GM18519 (cell line): Measurements from ENCODE around the gene PSKH1.

Experiments
- ATAC-seq: cut with Tn5 transposase; IDR thresholded peaks from one replicate; pipeline ENCODE4 v1.9.1; 2021; ENCODE audit warnings: mild to moderate bottlenecking, moderate library complexity; ENCODE audit not compliant: unreplicated experiment, low FRiP score

PSKH1 gene

DNA sequence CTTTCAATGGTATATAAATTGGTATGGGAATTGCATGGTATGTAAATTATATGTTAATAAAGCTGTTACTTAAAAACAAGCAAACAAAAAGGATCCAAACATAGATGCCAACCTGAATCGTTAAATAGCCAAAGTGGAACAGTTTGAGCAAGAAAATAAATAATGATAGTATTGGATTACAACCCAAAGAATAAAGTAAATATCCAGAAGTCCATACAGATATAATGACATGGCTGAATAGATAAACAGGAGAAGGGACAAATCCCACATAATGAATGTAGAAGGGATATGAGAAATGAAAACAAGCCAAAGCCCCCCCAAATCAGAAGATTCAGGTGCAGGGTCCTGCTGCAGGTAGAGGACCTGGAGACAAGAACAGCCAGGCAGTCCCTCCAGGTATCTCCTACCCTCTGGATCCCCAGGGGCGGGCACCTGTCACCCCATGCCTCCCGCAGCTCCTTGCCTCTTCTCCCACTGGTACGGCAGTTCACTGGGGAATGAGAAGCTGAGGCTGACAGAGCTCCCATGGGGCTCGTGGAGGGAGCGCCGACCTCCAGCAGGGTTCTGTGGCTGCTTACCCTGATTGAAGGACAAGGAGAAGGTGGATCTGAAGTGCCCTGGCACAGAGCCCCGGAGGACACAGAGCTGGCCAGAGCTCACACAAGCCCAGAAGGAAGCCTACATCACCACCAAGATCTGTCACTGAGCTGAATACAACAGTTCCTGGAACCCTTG is 60.8 kb downstream of the PSKH1 start:
- no peak for ATAC-seq

DNA sequence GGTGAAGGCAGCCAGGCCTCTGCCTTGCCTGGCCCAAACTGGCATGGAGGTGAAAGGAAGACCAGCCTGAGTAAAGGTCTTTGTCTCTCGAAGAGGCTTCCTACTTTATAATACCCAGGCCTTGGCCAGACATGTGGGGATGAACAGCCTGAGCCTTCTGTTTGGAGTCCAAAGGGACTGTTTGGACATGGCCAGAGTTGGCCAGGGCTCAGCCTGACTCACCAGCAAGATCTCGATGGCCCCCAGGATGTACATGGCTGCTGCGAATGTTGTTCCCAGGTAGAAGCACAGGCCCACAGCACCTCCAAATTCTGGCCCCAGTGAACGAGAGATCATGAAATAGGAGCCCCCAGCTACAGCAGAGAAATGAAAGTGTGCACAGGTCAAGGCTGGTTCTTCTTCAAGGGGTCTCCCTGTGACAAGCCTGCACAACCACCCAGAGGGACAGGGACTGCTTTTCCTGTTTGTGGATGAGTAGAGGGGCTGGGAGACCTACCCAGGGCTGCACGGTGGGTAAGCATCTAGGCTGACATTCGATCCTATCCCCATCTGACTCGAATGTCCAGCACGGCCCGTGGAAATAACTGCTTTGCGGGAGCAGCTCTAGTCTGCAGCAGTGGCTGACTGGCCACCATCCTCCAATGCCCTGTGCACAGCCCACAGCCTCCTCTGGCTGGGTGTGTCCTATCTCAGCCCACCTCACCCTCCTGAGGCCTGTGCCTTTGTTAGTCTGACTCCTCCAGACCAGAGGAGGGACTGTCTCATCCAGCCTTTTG is 61.6 kb downstream of the PSKH1 start:
- no peak for ATAC-seq

DNA sequence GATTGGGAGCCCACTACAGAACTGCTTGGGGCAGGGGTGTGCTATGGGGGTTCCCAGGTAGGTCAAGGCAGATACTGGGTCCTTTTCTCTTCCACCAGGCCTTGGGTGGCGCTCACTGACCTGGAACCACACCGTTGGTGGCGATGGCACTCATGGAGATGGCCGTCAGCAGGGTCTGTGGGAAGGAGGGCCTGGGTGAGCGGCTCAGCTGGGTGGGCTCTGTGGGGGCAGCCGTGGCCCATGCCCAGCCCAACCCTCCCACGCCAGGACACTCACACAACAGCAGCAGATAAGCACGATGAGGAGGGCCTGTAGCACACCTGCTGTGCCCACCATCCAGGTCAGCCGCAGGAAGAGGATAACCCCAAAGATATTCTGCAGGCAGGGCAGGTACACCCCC is 64.6 kb downstream of the PSKH1 start:
- ATAC-seq, result no peak

DNA sequence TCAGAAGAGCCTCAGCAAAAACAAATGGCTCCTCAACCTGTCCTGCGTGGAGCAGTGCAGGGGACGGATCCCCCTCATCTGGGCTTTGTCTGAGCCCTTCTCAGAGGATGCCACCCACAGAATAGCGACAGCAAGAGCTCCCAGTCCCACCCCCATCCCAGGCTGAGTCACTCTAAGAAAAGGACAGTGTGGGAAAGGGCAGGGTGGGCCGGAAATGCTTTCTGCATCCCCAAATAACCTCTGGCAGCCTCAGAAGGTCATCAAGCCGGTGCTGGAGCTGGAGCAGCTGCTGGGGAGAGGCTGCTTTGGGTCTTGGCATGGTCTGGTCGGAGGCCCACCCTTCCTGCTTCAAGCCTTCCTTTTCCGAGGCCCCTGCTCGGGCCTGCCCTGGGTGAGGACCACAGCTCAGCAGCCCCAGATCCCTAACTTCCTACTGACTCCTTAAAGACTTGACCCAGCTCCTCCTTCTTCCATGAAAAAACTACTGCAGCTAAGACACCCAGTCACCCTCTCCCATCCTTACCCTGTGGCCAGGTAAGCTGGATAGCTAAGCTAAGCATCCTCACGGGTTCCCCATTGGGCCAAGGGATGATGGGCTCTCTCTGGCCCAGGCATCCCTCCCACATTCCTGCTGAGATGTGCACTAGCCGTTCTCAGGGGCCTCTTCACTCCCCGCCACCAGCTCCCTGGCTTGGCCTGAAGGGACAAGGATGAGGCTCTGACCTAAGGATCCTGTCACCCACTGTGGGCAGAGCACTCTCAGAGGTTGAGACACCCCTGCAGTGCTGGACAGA is 66.7 kb downstream of the PSKH1 start:
- ATAC-seq, result no peak

DNA sequence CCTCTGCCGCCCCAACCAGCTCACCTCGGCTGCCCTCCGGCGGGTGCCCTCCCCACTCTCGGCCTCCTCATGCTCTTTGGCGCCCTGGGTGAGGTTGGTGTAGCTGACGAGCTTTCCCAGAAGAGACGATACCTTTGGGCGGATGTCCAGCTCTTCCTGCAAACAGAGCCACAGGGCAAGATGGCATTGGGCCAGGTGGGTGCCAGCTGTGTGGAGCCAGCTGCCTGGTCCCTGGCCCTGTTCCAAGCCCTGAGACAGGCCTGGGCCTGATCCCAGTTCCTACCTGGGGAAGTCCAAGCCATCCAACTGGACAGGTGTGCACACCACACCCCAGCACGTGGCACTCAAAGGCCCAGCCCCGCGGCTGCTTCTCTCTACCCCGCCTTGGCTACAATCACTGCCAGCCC is 68.5 kb downstream of the PSKH1 start:
- ATAC-seq, result no peak

DNA sequence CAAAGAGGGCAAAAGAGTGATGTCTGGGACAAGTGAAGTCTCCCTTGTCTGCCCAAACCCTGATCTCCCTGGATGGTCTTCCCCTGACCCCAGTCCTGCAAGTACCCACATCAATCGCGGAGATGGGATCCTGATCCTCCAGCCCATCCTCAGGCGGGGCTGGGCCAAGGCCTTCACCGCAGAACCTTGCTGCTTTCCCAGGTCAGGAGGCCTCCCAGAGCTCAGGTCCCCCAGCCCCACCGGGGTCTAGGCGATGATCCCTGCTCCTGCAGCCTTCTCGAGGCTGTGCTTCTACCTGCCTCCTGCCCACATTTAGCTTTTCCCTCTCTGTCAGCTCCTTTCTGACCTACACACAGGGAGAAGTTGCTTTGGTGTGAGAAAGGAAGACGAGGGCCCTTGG is 69.1 kb downstream of the PSKH1 start:
- ATAC-seq, result no peak

DNA sequence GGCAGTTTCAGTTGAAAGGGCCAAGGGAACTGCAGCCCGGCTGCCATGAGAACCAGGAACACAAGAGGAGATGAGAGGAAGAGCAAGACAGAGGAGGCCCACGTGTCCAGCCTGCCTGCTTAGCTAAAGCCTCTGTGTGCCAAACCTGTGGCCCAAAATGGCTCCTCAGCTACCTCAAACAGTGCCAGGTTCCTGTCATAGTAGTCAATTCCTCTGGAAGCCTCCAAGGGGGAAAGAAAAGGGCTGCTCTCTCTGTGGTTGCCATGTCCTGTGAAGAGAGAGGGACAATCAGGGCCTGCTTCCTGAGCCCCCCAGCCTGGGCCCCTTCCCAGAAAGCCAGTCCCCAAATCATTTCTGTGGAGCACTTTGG is 70.2 kb downstream of the PSKH1 start:
- ATAC-seq, result no peak

DNA sequence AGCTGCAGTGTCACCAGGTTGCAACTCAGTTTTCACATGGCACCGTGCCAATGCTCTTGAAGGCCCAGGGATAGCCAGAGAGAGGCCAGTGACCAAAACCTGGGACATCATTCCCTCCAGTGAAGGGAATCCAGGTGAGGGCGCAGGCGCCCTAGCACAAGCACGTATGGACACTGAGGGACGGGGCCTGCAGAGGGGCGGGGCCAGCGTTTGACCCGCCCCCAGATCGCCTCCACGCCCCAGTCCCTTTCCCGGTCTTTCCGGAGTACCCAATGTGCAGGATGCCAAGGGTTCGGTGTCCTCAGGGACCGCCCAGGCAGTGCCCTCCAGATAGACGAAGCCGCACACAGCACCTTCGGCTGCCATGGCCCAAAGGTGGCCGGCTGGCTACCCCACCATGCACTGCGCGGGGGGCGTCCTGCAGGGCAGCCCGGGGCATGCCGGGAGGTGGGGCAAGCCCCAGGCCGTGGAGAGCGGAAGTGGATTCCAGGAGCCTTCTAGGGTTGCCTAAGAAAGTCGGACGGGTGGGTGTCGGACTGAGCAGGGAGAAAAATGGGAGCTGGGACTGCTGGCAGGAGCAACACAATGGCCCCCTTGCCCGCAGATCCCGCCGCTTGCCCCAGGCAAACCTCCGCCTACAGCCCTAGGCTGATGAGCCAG is 70.7 kb downstream of the PSKH1 start:
- ATAC-seq, result no peak

DNA sequence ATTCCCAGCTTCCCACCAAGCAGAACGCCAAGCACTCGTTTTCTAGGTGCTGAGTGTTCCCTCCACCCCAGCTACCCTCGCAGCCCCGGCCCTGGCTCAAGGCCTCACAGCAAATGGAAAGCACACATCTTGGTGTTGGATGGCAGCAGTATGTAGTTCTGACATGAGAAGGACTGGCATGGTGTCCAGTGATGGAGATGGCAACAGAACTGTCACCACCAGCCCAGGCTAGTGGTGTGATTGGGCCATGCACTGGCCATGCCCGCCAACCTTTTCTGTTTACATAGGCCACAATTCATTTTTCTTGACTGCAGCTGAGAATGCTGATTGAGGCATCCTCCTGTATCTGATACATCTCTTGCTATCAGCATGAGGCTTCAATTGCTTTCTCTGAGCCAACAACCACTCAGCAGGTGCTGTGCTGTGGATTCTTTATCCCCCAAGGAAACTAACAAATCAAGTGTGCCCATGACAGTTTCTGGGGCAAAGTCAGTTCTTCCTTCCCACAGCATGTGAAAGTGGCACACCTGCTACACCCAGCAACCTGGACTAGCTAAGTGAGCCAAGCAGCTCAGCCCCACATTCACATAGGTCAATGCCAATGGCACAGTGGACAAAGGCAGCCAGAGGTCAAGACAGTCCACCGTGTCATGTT is 71.5 kb downstream of the PSKH1 start:
- no peak for ATAC-seq

DNA sequence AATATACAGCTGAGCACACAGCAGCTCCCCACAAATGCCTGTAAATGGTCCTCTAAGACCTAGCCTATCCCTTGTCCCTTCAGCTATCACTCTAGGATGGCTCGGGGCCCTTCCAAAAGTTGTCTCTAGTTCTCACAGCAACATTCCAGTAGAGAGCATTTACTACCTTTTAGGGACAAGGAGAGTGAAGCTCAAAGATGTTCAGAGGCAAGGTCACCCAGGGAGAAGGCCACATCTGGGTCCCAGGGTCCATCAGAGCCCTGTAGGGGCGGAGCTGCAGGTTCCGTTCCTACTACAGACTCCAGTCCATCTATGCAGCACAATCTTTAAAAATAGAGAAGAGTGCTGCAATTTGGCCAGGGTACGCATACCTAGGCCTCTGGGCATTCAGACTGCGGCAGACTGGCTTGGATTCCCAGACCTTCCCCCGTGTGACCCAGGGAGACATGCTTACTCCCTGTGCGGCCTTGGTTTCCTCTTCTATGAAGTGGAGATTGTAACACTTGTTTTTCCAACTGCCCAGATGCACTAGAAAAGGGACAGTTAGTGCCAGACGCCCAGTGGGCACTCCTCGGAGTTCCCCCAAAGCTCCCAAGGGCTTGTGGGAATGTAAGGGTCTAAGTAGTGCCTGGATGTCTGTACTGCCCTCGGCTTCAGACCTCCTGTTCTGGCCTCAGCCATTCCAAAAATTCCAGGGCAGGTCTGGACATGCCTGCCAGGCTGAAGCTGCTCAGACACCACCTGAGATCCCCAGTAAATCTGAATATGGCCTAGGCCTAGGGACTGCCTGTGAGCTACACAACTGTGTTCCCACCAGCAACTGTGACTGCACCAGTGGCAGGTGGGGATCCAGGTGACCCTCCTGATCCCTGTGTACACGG is 72.9 kb downstream of the PSKH1 start:
- ATAC-seq, result no peak

DNA sequence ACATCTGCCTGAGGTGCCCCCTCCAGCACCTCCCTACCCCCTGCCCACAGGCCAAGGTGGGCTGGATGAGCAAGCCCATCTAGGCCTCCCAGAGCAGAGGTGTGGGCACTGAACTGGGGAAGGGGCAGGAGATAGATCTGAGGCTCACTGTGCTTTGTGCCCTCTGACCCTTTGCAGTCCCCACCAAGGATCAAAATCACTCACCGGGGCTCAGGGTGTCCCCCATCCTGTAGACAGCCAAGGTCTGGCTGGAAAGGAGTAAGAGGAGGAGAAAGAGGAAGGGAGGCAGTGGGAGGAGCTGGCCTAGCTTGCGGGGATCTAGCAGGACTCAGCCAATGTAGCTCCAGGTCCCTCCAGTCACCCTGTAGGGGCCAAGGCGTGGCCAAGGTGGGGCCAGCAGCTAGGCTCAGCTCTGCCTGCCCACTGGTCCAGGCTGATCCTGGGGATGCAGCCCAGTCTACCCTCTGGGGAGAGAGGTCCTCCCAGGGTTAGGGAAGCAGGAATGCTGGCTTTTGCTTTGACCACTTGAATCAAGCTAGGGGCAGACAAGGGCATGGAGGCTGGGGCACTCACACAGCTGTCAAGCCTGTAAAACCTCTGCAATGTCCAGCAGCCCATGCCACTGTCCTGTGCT is 73.6 kb downstream of the PSKH1 start:
- ATAC-seq, result no peak

DNA sequence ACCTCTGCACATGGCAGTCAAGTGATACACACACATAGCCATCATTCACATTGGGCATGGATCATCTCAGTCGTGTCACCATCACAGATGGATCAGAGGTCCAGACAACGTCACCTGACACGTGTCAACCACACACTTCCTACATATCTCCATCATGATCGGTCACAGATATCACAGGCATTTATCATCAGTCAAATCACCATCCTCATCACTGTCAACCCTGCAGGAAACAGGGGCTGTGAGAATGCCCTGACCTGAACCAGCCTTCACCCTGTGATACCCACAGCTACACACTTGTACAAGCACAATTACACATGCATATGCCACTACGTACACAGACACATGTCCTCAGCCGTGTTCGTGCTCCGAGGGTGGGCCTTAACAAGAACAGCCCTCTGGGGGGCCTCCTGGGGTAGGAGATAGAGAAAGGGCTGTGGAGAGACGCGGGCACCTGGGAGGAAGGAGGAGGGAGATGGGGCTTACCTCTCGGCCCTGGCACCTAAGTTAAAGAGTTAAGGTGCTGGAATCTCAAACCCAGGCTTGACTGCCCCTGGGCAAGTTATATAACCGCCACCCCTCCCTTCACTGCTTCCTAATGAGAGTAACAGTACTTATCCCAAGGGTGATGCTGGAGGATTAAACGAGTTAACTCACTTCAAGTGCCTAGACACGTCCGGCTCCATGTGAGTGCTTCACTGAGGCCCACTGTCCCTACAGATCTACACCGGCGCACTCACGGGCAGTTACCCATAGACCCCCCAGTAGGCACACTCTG is 74.3 kb downstream of the PSKH1 start:
- ATAC-seq, result no peak

DNA sequence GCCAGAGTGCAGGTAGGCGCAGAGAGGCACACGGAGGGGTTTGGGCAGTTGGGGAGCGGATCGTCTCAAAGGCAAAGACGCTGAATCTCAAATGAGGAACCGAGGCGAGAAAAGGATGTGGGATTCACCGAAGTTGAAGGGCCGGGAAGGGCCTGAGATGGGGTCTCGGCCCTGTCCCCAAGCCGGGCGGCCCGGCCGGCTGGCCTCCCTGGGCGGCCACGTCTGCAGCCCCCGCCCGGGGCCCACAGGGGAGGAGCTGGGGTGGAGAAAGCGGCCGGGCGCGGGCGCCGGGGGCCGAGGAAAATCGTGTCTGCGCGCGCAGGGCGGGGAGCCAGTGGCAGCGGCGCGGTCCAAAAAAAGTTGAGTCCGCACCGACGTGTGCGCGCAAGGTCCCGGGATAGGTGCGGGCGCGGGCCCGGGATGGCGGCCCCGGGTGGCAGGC is 74.9 kb downstream of the PSKH1 start:
- ATAC-seq, result peak; percentile 14

DNA sequence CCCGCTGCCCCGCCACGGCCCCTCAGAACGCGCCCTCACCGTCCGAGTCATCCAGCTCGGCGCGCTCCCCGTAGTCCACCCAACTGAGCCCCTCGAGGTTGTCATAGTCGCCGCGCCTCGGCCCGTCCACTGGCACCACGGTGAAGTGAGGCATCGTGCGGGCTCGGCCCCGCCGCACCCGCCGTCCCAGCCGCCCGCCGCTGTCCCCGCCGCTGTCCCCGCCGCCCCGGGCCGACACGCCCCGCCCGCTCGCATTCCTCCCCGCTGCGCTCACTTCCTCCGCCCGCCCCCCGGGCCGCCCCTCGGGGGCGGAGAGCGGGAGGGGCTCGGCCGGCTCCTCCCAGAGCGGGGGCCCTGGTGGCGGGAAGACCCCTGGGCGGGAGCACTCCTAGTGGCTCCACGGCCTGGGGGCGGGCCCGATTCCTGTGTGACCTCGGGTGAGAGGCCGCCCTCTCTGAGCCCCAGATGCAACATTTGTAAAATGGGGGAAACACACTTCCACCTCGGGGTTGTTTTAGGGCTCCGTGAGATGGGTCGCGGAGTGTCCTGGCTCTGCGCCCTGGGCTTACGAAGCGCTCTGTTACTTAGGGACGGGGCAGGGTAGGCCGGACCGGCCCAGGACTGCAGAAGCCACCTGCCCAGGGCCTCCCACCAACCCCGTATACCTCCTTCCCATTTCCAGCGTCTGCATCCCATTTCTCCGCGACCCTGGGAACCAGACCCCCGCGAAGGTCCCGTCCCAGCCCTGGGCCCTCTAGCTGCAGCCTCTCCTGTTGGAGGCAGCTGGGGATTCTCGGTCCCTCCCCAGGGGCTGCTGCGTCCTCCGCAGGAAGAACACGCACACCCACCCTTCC is 75.6 kb downstream of the PSKH1 start, which contains the start of gene SLC12A4:
TSS of gene SLC12A4 (minus strand) at position 238 of the 854 bp plus-strand sequence. CDS start at position 154, 84 bp downstream.
- ATAC-seq, result peak; percentile 58

DNA sequence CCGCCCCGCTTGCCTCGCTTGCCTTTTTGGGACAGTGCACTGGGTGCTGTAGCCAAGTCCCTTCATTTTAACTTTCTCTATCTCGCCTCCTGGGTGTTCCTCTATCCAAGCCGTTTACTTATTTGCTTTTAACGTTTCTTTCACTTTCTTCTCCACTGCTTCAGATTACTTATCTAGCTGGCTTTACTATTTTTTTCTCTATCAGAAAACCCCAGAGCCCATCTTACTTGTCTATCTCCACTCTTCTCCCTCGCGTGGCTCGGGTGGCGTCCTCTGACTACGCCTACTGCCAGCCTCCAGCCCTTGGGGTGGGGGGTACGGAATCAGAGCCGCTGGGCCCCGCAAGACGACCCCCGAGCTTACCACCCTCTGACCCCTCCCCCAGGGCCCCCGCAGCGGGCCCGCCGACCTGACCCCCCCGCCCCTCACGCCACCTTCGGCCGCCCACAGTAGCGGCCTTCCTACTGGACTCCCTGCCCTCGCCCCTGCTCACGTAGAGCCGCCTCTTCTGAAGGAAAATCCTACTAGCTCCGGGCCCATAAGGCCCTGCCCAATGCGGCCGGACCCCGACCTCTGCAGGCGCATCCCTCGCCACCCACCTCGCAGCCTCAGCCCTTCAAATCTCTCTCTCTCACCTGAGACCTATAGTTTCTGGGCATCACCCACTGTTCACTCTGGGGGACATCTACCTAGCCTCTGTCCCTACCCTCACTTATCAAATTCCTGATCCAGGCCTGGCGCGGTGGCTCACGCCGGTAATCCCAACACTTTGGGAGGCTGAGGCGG is 76.4 kb downstream of the PSKH1 start:
- ATAC-seq, result no peak

DNA sequence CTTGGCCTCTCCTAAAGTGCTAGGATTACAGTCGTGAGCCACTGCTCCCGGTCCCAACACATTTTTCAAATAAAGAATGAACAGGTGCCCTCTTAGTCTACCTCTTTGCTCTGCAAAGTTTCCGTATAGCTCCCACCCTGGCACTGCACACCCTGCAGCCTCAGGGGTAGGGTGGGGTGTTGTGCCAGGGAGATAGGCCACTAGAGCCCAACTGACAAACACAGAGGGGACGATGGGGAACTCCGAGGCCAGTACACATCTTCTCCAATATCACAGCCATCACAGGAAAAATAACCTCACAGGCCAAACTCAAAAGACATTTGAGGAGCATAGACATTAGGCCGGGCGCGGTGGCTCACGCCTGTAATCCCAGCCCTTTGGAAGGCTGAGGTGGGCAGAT is 78.1 kb downstream of the PSKH1 start:
- no peak for ATAC-seq
